Measurements from ENCODE around the gene CYP2S1. TPM values are rescaled to one million over a fixed set of nuclear protein-coding genes. Genes with fewer than 3 reads are reported as not detected.
"Not testable (repeated sequence)": the region's sequence is repeated elsewhere in the genome, so short reads cannot be mapped to it uniquely, and the experiment has no call there.

CYP2S1 gene
- total and polyA plus RNA-seq, 7 donors: 0.10 to 1.1 (median 0.50) TPM

DNA sequence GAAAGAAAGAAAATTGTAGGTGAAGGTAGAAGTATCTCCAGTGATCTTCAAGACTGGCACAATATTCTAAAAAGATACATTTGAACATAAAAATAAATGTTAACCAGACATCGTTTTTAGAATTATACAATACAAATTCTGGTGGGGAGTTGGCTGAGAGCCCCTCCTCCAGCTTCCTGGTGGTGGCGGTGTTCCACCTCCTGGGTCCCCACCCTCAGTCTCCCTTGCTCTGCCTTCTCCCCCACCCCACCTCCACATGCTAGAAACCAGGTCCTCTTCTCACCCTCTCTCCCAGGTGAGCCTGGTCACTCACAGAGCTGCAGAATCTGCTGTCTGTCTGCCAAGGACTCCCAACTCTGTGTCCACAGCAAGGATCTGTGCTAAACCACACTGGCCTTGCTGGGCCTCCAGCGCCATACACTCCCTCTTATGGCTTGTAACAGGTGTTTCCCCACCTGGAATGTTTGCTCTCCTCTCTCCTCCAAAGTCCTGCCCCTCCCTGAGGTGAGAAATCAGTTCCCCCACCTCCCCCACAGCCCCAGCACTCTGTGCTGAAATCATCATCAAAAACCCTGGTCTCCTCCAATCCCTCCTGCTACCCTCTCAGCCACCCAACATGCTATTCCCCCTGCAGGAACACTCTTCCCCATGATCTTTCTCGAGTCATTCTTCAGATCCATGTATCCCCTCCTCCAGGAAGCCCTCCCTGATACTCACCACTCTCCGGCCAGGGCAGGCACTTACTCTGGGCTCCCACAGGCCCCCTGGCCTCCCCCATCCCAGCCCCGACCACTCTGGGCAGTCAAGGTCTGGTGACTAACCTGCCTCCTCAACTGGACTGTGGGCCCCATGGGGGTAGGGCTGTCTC, 20.5 kb upstream of the CYP2S1 start:
- TF ChIP-seq, protein P1, sequence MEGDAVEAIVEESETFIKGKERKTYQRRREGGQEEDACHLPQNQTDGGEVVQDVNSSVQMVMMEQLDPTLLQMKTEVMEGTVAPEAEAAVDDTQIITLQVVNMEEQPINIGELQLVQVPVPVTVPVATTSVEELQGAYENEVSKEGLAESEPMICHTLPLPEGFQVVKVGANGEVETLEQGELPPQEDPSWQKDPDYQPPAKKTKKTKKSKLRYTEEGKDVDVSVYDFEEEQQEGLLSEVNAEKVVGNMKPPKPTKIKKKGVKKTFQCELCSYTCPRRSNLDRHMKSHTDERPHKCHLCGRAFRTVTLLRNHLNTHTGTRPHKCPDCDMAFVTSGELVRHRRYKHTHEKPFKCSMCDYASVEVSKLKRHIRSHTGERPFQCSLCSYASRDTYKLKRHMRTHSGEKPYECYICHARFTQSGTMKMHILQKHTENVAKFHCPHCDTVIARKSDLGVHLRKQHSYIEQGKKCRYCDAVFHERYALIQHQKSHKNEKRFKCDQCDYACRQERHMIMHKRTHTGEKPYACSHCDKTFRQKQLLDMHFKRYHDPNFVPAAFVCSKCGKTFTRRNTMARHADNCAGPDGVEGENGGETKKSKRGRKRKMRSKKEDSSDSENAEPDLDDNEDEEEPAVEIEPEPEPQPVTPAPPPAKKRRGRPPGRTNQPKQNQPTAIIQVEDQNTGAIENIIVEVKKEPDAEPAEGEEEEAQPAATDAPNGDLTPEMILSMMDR (IDR thresholded peaks at IDR 0.05): no peak
- no peak overlapping the region for H3K27ac ChIP-seq
- peaks cover 0 to 6% (median 2%) of the 10 kb centered on the region in 3 donors for H3K27me3 ChIP-seq (ENCODE audit: insufficient read depth in 3 of 3, low read length in 2 of 3)
- WGBS, 3 donors: 53 to 64% (median 61%) methylated on average over 6 of the region's 6 CpGs
- intact Hi-C loops (cut with DNase I): no loop called here
- no peak for ATAC-seq
- no peaks in the 10 kb centered on the region for H3K36me3 ChIP-seq (ENCODE audit: insufficient read depth in 1 of 2, low read depth in 1 of 2)
- no peaks in the 10 kb centered on the region for H3K4me1 ChIP-seq
- H3K9me3 ChIP-seq: no peaks in the 10 kb centered on the region
- no peak overlapping the region for H3K4me3 ChIP-seq
- no peak for DNase-seq

DNA sequence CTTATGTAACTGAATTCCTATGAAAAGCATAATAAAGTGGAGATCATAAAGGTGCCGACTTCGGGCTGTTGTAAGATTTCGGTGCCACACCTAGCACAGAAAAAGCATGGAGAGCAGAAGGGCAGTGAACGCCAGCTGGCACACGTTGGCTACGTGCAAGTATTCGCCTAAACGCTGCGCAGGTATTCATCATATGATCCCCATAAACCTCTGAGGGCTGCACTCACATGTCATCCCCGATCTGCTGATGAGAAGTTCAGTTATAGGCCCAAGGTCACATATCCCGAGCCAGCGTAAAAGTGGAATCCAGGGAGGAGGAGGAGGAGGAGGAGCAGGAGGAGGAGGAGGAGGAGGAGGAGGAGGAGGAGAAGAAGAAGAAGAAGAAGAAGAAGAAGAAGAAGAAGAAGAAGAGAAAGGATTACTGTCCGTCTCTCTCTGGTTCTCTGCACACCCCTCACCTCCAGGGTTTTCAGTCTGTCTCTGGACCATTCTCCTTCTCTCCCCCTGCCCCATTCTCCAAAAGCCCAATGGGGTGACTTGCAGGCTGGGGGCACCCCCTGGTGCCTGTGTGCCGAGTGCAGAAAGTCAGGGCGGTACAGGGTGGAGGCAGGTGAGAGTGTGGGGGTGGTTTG, 18.6 kb upstream of the CYP2S1 start:
- Histone ChIP-seq H3K27me3 (ENCODE audit: insufficient read depth in 3 of 3, low read length in 2 of 3) (peaks cover 0 to 2% (median 0%) of the 10 kb centered on the region in 3 donors), H3K9me3 (no peaks in the 10 kb centered on the region), H3K4me1 (no peaks in the 10 kb centered on the region), H3K36me3 (ENCODE audit: insufficient read depth in 1 of 2, low read depth in 1 of 2) (no peaks in the 10 kb centered on the region), H3K4me3 (no peak overlapping the region), H3K27ac (no peak overlapping the region)
- ATAC-seq (no peak), DNase-seq (no peak)
- 82 to 90% (median 85%) methylated on average over 13 to 15 of the region's 15 CpGs for WGBS, 3 donors
- intact Hi-C loops (cut with DNase I): no loop called here
- TF ChIP-seq, protein P1 (IDR thresholded peaks at IDR 0.05): no peak

DNA sequence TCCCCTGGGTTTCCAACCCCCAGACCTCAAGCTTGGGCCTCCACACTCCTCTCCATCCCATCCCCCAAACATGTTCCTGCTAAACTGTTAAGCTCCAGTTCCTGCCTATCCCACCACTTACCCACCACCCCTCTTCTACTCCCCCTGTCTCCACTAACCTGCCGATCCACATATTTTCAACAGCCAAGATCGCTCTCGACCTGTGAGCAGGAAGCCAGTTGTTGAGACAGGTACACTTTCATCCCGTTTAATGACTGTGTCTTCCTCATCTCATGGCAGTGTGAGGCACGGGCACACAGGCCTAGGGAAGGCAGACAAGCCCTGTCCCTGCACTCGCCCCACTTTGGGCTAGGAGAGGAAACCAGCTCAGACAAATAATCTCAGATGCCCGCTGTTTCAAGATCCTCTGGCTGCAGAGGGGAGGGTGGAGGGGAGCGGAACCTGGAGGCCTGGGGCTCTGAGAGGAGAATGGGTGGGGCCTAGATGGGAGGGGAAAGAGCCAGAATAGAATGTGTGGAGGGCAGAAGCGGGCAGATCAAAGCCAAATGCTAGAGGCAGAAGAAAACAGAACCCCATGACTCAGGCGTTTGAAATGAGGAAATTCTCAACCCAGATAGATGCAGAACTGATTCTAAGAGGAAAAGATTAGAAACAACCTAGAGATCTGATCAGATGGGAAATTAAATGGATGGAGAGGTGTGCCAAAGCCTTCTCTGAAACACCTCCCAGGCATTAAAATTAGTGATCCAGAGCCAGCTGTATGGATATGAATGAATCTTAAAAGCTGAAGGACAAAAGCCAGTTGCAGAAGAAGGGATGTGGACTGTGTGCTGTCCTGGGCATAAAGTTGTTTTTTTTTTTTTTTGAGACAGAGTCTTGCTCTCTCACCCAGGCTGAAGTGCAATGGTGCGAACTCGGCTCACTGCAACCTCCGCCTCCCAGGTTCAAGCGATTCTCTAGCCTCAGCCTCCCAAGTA, 16.9 kb upstream of the CYP2S1 start:
- Histone ChIP-seq H3K9me3 (no peaks in the 10 kb centered on the region), H3K27me3 (ENCODE audit: insufficient read depth in 3 of 3, low read length in 2 of 3) (peaks cover 0 to 2% (median 0%) of the 10 kb centered on the region in 3 donors), H3K27ac (no peak overlapping the region), H3K36me3 (ENCODE audit: insufficient read depth in 1 of 2, low read depth in 1 of 2) (no peaks in the 10 kb centered on the region), H3K4me3 (no peak overlapping the region), H3K4me1 (no peaks in the 10 kb centered on the region)
- intact Hi-C loops (cut with DNase I): no loop called here
- ATAC-seq: peak in 1 of 4 donors; percentile 46
- TF ChIP-seq, protein P1 (IDR thresholded peaks at IDR 0.05): no peak
- no peak for DNase-seq
- 30 to 32% (median 31%) methylated on average over 14 of the region's 14 CpGs for WGBS, 3 donors

DNA sequence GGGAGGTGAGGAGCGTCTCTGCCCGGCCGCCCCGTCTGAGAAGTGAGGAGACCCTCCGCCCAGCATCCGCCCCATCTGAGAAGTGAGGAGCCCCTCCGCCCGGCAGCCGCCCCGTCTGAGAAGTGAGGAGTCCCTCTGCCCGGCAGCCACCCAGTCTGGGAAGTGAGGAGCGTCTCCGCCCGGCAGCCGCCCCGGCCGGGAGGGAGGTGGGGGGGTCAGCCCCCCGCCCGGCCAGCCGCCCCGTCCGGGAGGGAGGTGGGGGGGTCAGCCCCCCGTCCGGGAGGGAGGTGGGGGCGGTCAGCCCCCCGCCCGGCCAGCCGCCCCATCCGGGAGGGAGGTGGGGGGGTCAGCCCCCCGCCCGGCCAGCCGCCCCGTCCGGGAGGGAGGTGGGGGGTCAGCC, 12.8 kb upstream of the CYP2S1 start:
- H3K9me3 ChIP-seq; ATAC-seq; H3K4me3 ChIP-seq; H3K36me3 ChIP-seq (ENCODE audit: insufficient read depth in 1 of 2, low read depth in 1 of 2); intact Hi-C loops (cut with DNase I); H3K27ac ChIP-seq; H3K4me1 ChIP-seq; H3K27me3 ChIP-seq (ENCODE audit: insufficient read depth in 3 of 3, low read length in 2 of 3); DNase-seq: not testable (repeated sequence)
- WGBS, 3 donors: 87 to 96% (median 94%) methylated on average over 9 to 29 of the region's 34 CpGs

All from psoas muscle (tissue), 8 donors.